Measurements from ENCODE around the gene ITPA. TPM values are rescaled to one million over a fixed set of nuclear protein-coding genes. Genes with fewer than 3 reads are reported as not detected.
A peak's percentile ranks its signal among the peaks of the same experiment; 100 is the strongest.

ITPA gene
- total and polyA plus RNA-seq, 2 of the 13 experiments (the other 11 are each of a cell fraction or from before 2014, with no cell fraction given) = 60.1 to 103 TPM

DNA sequence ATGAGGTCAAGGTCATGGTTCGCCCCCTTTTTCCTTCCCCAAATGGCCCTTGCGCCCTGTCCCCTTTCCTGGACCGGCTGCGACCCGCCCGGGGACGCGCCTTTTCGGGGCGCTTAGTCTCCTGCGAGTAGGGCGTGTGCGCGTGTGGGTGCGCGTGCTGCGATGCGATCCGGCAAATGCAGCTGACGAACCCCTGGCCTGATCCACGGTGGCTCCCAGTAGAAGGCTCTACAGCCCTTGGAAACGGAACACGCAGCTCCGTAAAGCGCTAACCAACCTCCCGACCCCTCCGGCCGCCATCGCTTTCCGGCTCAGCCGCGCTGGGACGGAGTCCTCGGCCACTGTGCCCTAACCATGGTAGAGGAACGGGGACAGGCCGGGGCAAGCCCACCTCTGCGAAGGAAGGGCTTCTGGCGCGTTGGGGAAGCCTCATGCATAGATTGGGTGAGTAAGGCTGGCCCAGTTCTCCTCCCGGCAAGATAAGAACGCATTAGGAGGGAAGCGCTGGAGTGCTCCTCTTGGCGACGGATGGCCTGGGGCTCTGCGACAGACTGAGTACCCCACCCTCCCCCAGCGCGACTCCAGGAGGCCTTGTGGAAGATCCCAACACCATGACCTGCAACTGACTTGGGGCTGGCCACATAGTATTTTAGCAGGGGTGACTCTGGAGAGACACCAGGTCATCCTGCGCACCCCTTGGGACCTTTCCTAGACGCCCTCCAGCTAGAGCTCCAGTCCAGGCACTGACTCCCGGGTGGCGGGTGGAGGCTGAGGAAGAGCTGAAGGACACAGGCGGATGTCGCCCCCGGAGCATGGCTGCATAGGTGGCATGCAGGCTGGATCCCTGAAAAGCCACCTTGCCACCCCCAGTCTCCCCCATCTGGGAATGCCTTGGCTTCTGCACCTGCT, 30.8 kb downstream of the ITPA start (continued):
- TF ChIP-seq, protein P1, sequence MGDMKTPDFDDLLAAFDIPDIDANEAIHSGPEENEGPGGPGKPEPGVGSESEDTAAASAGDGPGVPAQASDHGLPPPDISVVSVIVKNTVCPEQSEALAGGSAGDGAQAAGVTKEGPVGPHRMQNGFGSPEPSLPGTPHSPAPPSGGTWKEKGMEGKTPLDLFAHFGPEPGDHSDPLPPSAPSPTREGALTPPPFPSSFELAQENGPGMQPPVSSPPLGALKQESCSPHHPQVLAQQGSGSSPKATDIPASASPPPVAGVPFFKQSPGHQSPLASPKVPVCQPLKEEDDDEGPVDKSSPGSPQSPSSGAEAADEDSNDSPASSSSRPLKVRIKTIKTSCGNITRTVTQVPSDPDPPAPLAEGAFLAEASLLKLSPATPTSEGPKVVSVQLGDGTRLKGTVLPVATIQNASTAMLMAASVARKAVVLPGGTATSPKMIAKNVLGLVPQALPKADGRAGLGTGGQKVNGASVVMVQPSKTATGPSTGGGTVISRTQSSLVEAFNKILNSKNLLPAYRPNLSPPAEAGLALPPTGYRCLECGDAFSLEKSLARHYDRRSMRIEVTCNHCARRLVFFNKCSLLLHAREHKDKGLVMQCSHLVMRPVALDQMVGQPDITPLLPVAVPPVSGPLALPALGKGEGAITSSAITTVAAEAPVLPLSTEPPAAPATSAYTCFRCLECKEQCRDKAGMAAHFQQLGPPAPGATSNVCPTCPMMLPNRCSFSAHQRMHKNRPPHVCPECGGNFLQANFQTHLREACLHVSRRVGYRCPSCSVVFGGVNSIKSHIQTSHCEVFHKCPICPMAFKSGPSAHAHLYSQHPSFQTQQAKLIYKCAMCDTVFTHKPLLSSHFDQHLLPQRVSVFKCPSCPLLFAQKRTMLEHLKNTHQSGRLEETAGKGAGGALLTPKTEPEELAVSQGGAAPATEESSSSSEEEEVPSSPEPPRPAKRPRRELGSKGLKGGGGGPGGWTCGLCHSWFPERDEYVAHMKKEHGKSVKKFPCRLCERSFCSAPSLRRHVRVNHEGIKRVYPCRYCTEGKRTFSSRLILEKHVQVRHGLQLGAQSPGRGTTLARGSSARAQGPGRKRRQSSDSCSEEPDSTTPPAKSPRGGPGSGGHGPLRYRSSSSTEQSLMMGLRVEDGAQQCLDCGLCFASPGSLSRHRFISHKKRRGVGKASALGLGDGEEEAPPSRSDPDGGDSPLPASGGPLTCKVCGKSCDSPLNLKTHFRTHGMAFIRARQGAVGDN (CRISPR knock-in tag; IDR thresholded peaks at IDR 0.05) = peak; percentile 56
- TF ChIP-seq ZNF441 (CRISPR knock-in tag; IDR thresholded peaks at IDR 0.05; ENCODE audit: borderline replicate concordance) (no peak), ZFP36L1 (CRISPR knock-in tag; IDR thresholded peaks at IDR 0.05) (no peak), ZNF816 (CRISPR knock-in tag; IDR thresholded peaks at IDR 0.05; ENCODE audit: borderline replicate concordance) (no peak), ZKSCAN8 (CRISPR knock-in tag; IDR thresholded peaks at IDR 0.05; ENCODE audit: borderline replicate concordance) (peak; percentile 10; the same call in 1 of the 2 replicates), SPEN (CRISPR knock-in tag; IDR thresholded peaks at IDR 0.05; ENCODE audit: low read depth) (0 out of 2 replicates have a peak, but pooled peaks have one; percentile 11), ZBTB7A (CRISPR knock-in tag; IDR thresholded peaks at IDR 0.05) (peak; percentile 71; the same call in 1 of the 2 replicates), BHLHE40 (IDR thresholded peaks at IDR 0.05; ENCODE audit: low read length) (no peak), ZNF878 (CRISPR knock-in tag; IDR thresholded peaks at IDR 0.05) (no peak), KLF11 (CRISPR knock-in tag; IDR thresholded peaks at IDR 0.05) (no peak), ZNF280B (CRISPR knock-in tag; IDR thresholded peaks at IDR 0.05; ENCODE audit: borderline replicate concordance) (0 out of 2 replicates have a peak, but pooled peaks have one; percentile 42), SP4 (CRISPR knock-in tag; IDR thresholded peaks at IDR 0.05) (0 out of 2 replicates have a peak, but pooled peaks have one; percentile 50), NONO (IDR thresholded peaks at IDR 0.05) (no peak), NONO (CRISPR knock-in tag; conservative IDR thresholded peaks at IDR 0.05) (no peak), DR1 (CRISPR knock-in tag; IDR thresholded peaks at IDR 0.05) (0 out of 2 replicates have a peak, but pooled peaks have one; percentile 17), ZBTB4 (CRISPR knock-in tag; IDR thresholded peaks at IDR 0.05; ENCODE audit: borderline replicate concordance) (0 out of 2 replicates have a peak, but pooled peaks have one; percentile 70), ZNF317 (CRISPR knock-in tag; IDR thresholded peaks at IDR 0.05) (peak; percentile 34; the same call in 1 of the 2 replicates)
- TF ChIP-seq, protein P2, sequence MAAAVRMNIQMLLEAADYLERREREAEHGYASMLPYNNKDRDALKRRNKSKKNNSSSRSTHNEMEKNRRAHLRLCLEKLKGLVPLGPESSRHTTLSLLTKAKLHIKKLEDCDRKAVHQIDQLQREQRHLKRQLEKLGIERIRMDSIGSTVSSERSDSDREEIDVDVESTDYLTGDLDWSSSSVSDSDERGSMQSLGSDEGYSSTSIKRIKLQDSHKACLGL (CRISPR knock-in tag; IDR thresholded peaks at IDR 0.05) = peak; percentile 57; the same call in 1 of the 2 replicates

Measured in HepG2 (cell line).